Right forelimb (tissue), 1 donor: Measurements from ENCODE around the gene TSPAN9.

Experiments used
- DNase-seq: peaks from one replicate; pipeline ENCODE4 v3.0.0-alpha.2; 2018

The TSPAN9 gene

DNA sequence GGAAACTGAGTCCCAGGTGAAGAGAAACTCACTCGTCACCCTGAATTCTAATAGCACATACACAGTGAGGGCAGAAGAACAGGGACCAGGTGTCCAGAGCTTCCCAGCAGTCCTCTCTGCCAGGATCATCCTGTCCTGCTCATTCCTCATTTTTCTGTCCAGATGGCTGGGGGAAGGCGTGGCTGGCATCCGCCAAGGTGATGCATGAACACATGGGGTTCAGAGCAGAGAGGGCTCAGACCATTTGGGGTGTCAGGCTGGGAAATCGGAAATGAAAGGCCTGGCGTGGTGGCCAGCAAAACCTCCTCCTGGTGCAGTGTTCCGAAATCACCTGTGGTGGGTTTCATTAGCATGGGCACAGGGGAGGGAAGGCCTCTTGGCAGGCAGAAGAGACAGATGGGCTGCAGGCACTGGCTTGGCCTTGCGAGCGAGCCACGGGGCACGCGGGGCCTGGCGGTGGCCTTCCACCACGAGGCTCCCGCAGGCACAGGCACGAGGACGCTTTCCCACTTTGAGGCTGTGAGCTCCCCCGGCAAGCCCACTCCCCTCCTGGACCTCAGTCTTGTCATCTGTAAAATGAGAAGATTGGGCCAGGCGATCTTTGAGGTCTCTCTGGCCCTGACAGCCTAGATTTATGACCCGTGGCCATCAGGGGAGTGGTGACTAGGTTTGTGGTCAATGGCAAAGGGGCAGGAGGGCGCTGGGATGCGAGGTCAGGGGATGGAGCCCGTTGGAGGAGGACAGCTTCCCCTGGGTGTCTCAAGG lies 68.5 kb downstream of the TSPAN9 start:
- no peak for DNase-seq

DNA sequence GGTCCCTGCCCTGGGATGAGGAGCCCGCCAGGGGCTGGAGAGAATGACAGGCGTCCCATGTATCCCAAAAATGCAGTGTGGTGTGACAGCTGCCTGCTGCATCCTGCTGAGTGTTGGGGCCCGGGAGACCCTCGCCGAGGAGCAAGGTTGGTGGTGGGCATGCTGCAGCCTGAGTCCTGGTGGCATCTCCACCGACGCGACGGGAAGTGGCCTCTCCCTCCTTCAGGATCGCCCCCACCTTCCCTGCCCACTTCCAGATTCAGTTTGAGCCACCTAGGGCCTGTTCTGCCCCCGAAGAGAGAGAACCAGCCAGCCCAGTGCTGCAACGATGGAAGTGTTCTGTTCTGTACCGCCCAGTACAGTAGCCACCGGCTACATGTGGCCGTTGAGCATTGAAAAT lies 70.1 kb downstream of the TSPAN9 start:
- no peak for DNase-seq

DNA sequence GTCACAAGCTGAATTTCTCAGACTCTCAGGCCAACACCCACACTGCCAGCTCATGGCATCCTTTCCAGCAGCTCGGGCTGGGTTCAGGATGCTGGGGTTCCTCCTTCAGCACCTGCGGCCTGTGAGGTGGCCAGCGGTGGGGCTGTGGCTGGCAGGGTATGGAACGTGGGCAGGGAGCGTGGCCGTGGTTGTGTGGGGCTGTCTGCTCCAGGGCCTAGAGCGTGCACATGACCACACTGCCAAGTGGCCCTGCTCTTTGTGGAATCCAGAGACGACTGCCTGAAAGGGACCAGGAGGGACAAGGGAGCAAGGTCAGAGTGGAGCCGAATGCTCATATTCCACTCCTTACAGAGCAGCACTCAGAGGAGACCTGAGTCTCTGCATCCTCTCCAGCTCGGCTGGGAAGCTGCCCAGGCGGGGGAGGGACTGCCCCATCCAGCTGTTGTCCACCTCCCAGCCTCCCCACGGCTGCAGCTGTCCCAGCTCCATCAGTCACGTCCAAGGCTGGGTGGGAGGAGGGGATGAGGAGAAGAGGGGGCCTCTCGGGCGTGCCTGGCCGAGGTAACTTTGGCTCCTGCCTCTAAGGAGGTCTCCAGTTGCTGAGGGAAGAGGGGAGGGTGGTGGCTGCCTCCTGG lies 71.3 kb downstream of the TSPAN9 start:
- DNase-seq: peak; percentile 88

DNA sequence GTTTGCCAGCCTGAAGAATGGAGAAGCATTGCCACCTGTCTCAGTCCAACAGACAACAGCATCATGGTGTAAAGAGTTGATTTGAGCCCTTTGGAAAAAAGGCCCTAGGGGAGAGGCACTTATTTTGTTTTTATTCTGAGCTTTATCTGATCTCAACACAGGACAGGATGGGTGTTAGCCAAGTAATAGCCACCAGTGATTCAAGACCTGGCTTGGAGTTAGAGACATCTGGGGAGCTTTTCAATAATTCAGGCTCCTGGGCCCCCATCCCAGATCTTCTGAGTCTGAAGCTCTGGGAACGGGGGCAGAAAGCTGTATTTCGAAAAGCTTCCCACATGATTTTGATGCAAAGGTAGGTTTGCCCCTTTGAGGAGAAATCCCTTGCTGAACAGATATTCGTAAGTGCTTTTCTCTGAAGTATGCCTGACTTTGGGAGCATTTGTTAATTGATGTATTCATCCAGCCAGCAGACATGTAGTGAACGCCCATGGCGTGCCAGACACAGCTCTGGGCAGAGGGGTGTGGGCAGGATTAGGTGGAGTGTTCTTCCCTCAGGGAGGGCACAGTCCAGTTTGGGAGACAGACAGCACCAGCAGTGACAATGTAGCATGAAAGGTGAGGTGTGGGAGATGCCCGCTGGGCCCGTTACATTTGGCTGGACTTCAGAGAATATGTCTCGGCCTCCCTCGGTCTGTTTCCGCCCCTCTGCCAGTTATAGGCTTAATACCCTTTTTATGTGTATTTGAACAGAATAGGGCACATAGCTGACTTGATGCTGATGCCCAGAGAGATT lies 72.5 kb downstream of the TSPAN9 start:
- no peak for DNase-seq

DNA sequence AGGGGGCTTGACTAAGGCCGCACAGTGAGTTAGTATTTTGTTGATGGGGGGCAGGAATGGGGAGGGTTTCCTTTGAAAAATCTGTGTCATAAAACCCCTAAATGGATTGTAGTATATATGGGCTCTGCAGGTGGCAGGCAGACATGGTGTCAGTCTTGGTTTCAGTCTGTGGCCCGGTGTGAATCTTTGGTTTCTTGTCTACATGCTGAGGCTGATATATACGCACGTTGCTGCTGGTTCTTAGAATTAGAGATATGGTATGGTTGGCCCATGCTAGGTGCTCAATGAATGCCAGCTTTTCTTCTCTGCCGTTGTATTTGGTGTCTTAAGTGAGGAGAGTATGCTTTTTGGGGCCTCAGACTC lies 73.1 kb downstream of the TSPAN9 start:
- no peak for DNase-seq

DNA sequence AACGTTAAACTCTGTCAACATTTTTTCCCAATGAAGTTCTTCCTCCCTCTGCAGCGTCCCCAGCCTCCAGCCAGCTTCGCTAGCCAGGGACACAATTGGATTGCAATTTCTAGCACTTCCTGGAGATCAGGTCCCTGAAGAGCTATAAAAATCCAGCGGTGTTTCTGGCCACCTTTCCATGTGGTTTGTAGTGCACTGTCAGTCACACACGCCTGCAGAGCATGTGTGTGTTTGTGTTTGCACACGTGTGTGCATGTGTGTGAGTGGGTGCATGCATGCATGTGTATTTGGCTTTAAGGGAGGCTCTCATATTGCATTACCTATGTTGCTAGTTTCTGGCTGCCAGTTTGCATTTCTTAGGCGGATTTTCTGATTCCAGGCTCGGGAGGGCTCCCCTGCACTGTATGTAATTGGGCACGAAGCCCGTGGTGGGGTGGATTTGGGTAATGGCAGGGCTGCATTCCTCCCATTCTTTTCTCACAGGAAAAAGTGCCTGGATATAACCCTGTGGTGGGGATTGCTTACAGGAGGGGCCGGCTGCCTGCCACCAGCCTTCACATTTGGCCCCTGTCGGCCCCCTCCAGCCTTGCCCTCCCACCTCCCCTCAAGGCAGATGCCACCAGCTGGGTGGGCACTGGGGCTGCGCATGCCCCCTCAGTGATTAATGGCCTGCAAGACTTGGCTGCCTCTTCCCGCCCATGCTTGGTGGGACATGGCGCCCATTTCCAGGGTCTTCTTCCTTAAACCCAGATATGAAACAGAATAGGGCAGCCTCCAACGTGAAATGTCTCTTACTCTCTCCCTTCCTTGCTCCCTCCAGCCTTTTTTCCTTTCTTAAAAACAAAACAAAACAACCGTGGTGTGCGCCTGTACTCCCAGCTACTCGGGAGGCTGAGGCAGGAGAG lies 74.0 kb downstream of the TSPAN9 start:
- peak; percentile 78 for DNase-seq

DNA sequence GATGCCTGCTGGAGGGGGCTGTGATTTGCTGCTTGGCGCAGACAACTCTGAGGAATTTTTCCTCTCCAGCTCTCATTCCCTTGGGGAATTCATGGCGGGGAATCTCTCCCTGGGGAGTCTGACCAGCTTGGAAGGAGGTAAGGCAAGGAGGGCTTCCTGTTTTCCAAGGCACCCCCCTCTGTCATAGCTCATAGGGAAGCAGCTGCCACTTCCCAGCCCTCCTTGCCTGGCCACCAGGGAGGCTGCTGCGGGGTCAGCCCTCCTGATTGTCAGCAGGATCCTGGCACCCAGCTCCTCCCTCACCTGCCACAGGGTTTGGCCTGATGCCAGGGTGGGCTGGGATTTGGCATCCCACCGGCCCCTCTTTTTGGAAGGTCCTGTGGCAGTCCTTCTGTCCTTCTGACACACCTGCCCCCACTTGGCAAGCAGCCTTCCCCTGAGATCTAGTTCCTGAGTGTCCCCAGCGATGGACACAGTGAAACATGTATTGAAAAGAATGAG lies 74.9 kb downstream of the TSPAN9 start:
- no peak for DNase-seq

DNA sequence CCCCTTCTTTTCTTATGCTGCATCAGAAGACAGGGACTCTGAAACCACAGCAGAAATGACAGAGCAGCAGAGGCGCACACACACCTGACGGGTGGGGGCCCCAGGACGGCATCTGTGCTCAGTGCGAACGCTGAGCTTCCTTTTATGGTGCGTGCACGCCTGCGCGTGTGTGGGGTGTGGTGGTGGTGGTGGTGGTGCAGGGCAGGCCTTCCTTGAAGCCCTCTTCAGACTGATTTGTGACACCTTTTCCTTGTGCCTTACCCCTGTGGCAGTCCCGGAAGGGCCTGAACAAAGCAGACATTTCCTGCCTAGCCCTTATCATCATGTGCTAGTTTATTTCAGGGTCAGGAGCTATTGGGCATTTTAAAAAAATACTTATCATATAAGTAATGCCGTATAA lies 75.7 kb downstream of the TSPAN9 start:
- DNase-seq: no peak

DNA sequence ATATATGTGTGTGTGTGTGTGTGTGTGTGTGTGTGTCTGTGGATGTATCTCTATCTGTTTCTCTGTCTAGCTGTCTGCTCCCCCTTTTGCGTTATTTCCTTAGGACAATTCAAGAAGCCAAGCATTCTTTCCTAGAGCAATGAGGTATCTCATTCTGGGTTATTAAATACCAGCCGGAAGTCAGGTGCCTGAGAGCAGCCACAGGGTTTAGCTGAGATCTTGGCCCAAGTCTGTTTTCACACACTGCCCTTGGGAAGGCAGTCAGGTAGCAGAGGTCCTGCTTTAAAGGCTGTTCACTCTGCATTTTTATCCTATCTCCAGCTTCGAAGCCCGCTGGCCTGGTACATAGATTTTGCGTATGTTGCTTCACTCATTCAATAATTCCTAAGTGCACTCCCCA lies 76.8 kb downstream of the TSPAN9 start:
- DNase-seq: no peak

DNA sequence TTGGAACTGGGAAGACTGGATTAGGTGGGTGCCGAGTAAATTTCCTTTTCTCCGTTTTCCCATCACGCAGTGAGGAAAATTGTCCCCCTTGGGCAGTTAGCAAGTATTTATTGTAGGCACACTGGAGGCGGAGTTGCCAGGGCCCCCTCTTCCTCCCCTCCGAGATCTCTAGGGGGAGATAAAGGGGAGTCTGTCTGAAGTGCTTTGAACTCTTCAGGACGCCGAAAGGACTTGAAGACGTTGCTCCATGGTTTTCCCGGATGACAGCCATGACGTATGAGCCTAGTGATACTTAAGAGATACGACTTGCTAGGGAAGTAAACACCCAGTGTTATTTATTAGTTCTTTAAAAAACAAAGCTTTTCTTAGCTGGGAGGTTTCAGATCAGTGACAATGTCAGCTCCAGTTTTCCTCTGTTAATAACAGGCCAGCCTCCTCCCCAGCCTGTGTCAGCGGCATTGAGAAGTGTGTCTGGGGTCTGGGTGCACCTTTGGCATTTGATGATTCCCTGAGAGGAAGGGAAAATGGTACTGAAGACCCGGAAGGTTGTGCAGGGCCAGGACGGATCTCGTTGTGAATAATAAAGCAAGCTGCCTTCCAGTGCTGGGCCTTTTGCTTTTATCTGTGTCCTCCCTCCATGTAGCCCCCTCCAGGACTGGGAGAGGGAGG lies 78.7 kb downstream of the TSPAN9 start:
- DNase-seq: no peak

DNA sequence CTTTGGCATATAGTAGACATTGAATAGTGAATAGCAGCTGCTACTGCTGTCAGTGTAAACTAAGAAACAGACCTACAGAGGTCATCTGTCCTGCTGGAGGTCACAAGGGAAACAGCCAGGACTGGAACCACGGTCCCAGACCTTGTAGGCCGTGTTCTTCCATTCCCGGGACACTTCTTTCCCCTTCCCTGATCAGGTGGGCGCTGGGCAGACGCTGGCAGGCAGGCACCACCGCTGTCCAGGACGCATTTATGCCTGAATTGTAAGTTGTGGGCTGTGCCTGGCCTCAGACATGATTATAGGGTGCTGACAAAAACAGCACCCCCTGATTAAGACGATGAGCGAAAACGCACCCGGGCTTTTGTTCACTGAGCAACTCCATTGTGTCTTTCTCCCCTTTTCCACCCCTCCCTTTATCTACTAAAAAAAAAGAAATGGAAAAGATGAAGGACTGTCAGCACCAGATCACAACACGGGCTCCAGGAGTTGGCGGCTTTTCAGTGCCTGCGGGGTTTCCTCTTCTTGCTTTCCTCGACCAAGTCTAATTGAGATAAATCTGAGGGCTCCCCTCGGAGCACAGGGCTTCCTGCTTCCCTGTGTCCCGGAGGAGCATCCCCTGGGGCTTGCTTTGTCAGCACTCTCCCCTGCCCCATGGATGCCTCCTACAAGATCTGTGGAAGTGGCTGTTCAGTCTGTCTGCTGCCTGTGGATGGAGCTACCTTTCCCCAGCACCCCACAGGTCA lies 80.6 kb downstream of the TSPAN9 start:
- DNase-seq: no peak

DNA sequence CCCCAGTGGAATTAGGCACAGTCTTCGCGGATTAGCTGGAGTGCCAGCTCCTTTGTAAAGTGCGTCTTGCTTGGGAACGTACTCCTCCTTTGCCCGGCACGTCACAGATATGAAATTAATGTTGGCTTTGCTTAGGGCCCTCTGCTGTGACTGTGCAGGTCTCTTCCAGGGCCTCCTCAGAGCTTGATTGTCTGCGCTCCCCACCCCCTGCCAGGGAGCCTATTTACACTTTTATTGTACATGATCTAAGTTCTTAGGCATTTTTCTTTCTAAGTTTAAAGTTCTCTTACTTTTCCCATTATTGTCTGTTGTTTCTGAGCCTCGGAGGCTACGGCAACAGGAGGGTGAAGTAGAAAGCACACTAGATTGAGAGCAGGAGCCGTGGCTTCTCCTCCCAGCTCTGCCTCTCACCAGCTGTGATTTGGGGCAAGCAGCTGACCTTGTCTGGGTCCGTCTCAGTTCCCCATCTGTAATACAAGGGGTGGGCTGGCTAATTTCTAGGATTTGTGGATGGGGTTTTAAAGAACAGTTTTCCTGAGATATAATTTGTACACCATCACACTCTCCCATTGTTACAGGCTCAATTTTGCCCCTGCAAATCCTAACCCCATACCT lies 81.8 kb downstream of the TSPAN9 start:
- DNase-seq: no peak

DNA sequence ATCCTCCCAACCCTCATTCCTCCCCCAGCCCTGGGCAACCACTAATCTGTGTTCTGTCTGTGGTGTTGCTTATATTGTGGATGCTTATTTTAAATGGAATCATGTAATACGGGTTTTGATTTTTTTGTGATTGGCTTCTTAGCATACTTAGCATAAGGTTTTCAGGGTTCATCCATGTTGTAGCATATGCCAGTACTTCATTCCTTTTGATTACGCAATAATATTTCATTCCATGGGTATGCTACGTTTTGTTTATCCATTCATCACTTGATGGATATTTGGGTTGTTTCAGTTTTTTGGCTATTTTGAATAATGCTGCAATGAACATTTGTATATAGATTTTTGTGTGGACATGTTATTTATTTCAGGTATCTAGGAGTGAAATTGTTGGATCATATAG lies 82.9 kb downstream of the TSPAN9 start:
- no peak for DNase-seq

DNA sequence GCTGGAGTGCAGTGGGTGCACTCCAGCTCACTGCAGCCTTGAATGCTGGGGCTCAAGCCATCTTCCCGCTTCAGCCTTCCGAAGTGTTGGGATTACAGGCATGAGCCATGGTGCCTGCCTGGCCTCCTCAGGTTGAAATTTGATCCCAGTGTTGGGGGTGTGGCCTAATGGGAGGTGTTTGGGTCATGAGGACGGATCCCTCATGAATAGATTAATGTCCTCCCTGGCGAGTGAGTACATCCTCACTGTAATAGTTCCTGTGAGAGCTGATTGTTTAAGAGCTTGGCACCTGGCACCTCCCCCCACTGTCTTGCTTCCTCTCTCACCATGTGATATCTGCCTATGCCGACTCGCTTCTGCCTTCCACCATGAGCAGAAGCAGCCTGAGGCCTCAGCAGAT lies 84.7 kb downstream of the TSPAN9 start:
- DNase-seq: no peak

DNA sequence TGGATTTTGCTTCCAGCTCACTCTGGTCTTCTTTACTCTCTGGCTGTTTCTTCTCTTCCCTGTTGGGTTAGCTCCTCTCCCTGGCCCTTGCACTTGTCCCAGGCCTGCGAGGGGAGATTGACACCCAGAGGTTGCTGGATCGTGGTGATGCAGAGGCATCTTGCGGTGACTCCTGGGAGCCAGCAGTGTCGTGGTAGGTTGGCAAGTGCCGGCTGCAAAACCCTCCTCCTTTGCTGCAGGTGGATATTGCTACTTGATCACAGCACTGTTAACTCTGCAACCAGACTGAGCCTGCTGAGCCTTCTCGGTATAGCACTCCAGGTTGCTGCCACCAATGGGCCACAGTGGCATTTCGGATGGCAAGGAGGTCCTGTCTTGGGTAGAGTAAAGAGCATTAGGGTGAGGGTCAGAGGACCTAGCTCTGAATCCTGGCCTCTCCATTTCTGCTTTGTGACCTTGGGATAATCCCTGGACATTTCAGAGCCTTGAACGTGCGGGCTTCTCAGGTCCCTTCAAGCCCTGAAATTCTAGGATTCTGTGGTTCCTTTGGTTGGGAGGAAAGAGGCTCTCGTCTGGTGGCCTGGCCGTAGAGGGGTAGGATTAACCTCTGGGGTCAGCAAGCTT lies 87.4 kb downstream of the TSPAN9 start:
- no peak for DNase-seq

DNA sequence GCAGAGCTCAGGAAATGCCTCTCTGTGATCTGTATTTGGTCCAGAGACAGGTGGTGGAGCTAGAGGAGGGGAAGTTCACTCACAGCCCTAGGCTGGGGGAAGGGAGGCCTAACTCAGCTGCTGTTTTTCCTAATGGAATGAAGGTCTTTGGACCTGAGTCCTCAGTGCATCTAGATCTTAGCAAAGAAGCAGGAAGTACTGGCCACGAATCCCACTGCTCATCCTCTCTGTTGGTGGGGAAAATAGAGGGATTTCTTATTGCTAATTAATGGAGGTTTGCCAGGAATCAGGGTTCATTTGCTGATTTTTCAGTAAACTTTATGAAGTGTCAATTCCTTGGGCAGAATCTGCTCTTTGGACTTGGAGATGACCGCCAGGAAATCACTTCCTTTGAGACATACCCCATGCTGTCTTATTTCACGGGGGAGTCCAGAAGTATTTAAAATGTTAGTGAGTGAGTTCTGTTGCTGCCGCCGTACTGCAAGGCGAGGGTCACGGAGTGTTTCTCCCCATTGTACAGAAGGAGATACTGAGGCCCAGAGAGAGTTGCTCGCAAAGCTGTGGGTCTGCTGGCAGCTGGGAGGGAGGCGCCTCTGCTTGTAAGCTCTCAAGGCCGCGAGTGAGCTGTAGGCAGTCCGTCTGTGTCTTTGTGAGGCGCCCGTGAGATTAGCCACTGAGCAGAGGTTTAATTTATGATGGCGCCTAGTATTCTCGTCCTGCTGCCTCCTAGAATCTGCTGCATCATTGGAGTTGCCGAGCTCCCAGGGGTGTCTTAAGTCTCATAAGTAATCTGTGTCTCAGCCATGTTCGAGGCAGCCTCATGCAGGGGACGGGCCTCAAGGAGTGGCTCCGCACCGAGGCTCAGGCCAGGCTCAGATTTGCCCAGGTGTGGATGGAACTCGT lies 88.2 kb downstream of the TSPAN9 start:
- DNase-seq: no peak

DNA sequence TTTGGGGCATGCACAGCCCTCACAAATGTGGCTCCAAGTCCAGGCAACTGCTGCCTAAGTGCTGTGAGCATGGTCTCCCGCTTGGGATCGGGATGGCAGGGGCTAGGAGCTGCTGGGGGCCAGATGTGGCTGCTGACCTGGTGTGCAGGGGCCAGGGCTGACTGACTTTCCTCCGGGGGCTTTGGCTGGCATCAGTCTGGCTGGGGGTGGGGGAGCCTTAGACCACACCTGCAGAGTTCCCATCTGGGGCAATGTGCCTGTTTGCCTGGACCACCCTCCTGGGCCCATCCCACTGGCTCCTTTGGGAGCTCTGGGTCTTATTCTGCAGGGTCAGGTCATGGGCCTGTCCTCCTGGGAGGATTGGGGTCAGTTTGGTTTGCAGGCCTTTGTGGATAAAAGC lies 90.5 kb downstream of the TSPAN9 start:
- no peak for DNase-seq

DNA sequence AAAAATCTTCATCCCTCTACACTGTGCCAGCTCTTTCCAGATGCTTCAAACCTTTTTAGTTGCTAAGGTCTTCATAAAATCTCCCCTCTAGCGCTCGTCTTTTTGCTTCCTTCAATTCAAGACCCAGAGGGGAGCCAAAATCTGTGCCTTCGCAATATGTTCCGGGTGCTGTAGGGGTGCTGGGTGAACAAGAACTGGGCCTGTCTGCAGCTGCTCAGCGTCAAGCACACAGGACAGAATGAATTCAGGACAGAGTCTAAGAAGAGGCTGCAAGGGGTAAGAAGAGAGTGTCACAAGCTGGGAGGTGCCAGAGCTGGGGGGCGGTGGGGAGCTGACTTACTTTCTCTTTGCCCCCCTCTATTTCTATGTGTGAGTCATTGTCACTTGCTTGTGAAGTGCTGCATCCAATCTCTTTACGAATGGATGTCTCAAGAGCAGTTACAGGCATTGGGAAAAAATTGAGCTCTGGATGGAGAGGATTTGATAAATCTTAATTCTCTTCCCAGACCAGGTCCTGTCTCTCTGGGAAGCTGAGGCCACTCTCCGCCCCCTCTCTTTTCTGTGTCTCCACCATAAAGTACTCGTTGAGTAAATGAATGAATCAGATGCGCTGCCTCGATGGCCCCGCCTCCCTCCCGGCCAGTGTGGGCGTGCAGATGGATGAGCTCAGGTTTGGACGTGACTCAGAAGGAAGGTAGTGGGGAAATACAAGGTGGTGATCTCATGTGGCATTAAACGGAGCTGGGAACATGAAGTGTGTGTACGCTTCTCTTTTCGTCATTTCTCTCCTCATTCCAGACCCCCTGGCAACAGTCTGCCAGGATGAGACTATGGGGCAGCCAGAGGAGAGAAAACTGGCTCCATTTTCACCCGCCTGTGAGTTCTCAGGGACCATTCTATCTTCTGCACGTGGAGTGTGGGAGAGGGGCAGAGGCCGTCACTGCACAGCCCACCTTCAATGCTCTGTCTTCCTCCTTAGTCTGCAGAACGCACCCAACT lies 91.3 kb downstream of the TSPAN9 start:
- no peak for DNase-seq
